D721Med (cell line): Measurements from ENCODE around the gene PADI3.

Source experiments
- DNase-seq: peaks from one replicate; pipeline ENCODE4 v3.0.0; 2011; ENCODE audit warnings: low spot score; ENCODE audit not compliant: insufficient read length
- FAIRE-seq: peaks from 2 replicates; lab custom pipeline; 2011; peaks lifted over from hg19 to GRCh38; lab: Jason Lieb, UNC
- CTCF ChIP-seq: IDR thresholded peaks from 2 replicates; pipeline ENCODE4 v1.5.1; 2012; ENCODE audit warnings: mild to moderate bottlenecking, control low read depth; ENCODE audit not compliant: insufficient read depth; ENCODE audit errors: missing control alignments

The PADI3 gene

GRCh38 chr1:17307946-17308345 lies 59.0 kb downstream of the PADI3 start, which contains the start of gene PADI4:
Gene PADI4 (plus strand): TSS chr1:17308197. CDS start chr1:17308223, 26 bp downstream.
- TF ChIP-seq CTCF = no peak
- no peak for DNase-seq
- FAIRE-seq = no peak

DNA sequence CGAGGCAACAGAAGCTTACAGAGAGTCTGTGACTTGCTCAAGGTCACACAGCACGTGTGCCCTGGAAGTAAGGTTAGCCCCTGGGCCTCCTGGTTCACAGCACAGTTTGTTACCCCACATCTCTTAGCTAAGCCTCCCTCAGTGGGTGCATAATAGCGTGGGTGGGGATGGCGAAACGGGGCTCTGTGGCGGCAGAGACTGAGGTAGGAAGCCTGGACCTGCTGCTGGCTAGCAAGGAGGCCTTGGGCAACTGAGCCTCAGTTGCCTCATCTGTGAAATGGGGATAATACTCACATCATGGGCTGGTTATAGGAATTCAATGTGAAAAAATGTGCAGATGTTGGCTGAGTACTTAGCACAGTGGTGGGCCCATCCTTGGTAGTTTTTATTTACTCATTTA lies 59.7 kb downstream of the PADI3 start:
- TF ChIP-seq CTCF = no peak
- DNase-seq (no peak), FAIRE-seq (no peak)

- FAIRE-seq (no peak), DNase-seq (no peak)
- no peak for TF ChIP-seq CTCF
Observed at GRCh38 chr1:17309426-17310067, 60.6 kb downstream of the PADI3 start.

DNA sequence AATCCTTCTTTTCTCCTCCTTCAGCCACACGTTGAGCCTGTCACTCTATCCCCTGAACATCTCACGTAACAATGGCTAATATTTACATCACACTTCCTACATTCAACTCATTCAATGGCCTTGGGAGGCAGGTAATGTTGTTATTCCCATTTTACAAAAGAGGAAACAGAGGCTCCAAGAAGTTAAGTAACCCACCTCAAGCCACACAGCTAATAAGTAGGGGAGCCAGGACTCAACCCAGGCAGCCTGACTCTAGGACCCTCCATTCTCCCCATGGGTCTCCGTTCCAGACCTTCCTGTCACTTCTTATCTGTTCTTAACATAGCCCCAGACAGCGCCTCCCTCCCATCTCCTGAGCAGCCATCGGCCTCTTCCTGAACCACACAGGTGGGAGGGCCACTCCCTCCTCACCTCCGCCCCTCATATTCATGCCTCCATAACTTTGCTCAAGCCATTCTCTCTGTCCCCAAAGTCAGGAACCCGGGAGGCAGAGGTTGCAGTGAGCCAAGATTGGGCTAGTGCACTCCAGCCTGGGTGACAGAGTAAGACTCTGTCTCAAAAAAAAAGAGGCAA lies 61.3 kb downstream of the PADI3 start:
- DNase-seq = no peak
- TF ChIP-seq CTCF = no peak
- no peak for FAIRE-seq

DNA sequence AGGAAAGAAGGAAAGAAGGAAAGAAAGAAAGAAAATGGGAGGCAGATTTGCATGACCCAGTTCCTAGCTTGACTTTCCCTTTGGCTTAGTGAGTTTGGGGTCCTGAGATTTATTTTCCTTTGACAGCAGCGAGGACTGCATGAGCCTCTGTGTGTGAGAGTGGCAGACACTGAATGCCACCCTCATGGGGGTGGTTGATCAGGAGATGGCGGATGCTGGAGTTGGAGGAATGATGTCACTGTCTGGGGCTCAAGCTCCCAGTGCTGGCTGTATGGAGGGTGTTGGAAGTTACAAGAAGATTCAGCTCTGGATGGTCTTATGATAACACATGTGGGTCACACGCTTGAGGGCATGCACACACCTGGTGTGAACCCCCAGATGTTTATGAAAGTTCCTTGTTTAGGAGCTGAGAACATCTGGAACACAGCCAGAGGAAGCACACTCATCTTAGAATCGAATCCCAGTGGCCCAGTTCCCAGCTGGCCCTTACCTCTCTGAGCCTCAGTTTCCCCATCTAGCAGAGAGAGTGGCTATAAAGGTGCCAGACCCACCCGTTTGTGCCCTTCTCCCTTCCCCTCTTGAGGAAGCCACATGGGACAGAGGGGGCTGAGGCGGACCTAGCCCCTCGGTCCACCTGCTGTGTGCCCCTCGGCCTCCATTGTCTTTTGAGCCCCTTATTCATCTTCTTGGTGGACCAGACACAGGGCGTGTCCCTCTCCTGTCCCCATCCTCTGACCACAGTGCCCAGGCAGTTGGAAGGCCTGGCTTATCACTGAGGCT lies 64.8 kb downstream of the PADI3 start:
- no peak for FAIRE-seq
- DNase-seq = no peak
- no peak for TF ChIP-seq CTCF

GRCh38 chr1:17314491-17314971 lies 65.6 kb downstream of the PADI3 start:
- DNase-seq (no peak), FAIRE-seq (no peak)
- TF ChIP-seq CTCF = no peak
